ENCODE measurements around the gene FARSA.
"Not testable (repeated sequence)": the region's sequence is repeated elsewhere in the genome, so short reads cannot be mapped to it uniquely, and the experiment has no call there.

Gene FARSA

GRCh38 chr19:12965812-12966135 lies 32.3 kb upstream of the FARSA start:
- ChIA-PET POLR2A (interaction anchor here (0.8 kb wide), 2 partner anchors 9 to 75 kb away, joined by 3 read pairs; partner anchors contain the start of genes GADD45GIP1 and GCDH), CTCF (interaction anchor here (0.6 to 7.2 kb wide), 85 partner anchors 11 to 764 kb away, joined by 3 to 129 read pairs (median 6); partner anchors contain the start of genes CALR, DNASE2, FARSA and GADD45GIP1)
- TF ChIP-seq, protein P1, sequence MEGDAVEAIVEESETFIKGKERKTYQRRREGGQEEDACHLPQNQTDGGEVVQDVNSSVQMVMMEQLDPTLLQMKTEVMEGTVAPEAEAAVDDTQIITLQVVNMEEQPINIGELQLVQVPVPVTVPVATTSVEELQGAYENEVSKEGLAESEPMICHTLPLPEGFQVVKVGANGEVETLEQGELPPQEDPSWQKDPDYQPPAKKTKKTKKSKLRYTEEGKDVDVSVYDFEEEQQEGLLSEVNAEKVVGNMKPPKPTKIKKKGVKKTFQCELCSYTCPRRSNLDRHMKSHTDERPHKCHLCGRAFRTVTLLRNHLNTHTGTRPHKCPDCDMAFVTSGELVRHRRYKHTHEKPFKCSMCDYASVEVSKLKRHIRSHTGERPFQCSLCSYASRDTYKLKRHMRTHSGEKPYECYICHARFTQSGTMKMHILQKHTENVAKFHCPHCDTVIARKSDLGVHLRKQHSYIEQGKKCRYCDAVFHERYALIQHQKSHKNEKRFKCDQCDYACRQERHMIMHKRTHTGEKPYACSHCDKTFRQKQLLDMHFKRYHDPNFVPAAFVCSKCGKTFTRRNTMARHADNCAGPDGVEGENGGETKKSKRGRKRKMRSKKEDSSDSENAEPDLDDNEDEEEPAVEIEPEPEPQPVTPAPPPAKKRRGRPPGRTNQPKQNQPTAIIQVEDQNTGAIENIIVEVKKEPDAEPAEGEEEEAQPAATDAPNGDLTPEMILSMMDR (IDR thresholded peaks at IDR 0.05; ENCODE audit: control extremely low read depth, extremely low read depth, low read depth, missing control alignments): no peak
- no peak for DNase-seq (ENCODE audit: extremely low spot score)

DNA sequence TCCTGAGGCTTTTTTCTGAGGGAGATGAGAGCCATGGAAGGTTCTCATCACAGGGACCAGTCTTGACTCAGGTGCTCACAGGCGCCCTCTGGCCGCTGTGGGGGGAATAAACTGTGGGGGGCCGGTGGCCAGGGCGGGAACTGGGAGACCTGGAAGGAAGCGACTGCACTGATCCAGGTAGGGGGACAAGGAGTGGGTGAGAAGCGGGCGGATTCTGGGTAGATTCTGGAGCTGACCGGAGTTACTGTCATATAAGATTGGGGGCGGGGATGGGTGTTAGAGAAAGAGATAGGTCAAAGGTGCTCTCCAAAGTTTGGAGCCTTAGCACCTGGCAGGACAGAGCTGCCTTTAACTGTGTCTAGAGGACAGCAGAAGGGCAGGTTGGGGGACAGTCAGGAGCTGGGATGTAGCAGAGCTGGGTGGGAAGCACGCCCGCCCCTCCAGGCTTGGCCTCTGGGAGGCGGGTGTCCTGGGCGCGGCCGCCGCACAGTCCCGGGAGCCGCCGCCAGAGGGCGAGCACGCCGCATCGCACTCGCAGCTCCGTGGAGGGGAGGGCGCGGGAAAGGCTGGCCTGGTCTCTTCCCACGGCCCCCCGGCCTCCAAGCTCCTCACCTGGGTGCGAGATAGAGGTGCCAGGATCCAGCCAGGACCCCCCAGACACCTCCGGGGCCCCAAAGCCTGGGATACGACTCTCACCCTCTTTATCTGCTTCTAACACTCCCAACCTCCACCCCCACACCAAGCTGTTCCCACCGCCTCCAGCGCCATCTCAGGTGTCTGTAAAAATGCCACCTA lies 31.7 kb upstream of the FARSA start:
- DNase-seq (ENCODE audit: extremely low spot score): peak; percentile 88
- POLR2A ChIA-PET: interaction anchor here (0.8 kb wide), 2 partner anchors 8 to 74 kb away, joined by 3 read pairs; partner anchors contain the start of genes GADD45GIP1 and GCDH
- TF ChIP-seq, protein P1 (IDR thresholded peaks at IDR 0.05; ENCODE audit: control extremely low read depth, extremely low read depth, low read depth, missing control alignments): peak; percentile 99
- CTCF ChIA-PET: interaction anchor here (0.6 to 7.2 kb wide), 88 partner anchors 11 to 764 kb away, joined by 3 to 129 read pairs (median 6); partner anchors contain the start of genes CALR, DNASE2, FARSA and GADD45GIP1

DNA sequence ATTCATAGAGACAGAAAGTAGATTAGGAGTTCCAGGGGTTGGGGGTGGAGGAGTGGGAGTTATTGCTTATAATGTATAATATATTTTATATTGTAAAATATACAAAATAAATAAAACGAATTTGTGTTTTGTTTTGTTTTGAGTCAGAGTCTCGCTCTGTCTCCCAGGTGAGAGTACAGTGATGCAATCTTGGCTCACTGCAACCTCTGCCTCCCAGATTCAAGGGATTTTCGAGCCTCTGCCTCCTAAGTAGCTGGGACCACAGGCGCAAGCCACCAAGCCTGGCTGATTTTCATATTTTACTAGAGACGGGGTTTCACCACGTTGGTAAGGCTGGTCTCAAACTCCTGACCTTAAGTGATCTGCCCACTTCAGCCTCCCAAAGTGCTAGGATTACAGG lies 26.0 kb upstream of the FARSA start:
- TF ChIP-seq, protein P1 (IDR thresholded peaks at IDR 0.05; ENCODE audit: control extremely low read depth, extremely low read depth, low read depth, missing control alignments): no peak
- POLR2A ChIA-PET: no interaction called here
- CTCF ChIA-PET: interaction anchor here (1.0 to 1.2 kb wide), 2 partner anchors 74 to 135 kb away, joined by 4 read pairs; no protein-coding TSS in a partner anchor
- DNase-seq (ENCODE audit: extremely low spot score): no peak

DNA sequence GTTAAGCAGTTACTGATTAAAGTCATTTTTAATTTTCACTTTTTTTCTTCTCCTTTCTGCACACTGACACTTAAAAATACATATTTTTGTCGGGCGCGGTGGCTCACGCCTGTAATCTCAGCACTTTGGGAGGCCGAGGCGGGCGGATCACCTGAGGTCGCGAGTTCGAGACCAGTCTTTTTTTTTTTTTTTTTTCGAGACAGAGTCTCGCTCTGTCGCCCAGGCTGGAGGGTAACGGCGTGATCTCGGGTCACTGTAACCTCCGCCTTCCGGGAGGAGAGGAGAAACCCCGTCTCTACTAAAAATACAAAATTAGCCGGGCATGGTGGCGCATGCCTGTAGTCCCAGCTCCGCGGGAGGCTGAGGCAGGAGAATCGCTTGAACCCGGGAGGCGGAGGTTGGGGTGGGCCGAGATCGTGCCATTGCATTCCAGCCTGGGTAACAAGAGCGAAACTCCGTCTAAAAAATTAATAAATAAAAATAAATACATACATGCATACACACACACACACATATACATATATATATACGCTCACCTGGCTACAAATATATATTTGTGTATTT lies 24.0 kb upstream of the FARSA start:
- not testable (repeated sequence) for DNase-seq (ENCODE audit: extremely low spot score)
- POLR2A ChIA-PET: interaction anchor here (1.0 to 1.8 kb wide), 2 partner anchors 8 to 11 kb away, joined by 3 to 7 read pairs; no protein-coding TSS in a partner anchor
- CTCF ChIA-PET: interaction anchor here (1.6 to 6.7 kb wide), 2 partner anchors 7 to 20 kb away, joined by 6 to 56 read pairs; no protein-coding TSS in a partner anchor

DNA sequence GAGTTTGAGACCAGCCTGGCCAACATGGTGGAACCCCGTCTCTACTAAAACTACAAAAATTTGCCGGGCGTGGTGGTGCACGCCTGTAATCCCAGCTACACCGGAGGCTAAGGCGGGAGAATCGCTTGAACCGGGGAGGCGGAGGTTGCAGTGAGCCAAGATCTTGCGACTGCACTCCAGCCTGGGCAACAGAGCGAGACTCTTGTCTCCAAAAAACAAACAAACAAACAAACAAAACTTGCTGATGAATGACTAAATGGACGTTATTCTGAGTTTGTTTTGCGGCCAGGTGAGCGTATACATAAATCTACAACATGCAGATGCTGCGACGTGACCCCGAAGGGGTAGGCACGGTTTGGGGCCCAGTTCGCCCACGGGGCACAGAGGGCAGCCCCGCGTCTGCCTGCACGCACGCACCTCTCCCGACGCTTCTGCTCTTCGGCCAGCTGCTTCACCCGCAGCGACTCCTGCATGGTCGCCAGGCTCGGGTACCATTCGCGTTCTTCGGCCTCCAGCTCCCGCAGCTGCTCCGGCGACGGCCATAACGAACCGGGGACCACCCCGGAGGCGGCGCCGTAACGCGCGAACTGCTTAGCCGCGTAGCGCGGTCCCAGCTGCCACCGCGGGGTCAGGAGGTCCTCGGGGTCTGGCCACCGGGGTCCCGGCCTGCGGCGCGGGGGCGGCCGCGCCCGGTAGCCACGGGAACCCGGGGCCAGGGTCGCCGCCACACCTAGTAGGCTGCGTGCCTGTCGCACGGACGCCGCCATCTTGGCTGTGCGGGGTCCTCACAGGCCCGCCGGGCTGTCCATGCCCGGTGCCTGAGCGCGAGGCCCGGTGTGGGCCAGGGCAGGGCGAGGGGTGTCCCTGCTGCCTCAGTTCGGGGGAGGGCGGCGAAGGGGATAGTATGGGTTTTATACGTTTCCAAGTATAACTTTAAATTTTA lies 23.2 kb upstream of the FARSA start, which contains the start of gene GADD45GIP1:
Gene GADD45GIP1, minus strand, starts transcription at position 778 of the 943 bp plus-strand sequence. Its CDS starts 11 bp downstream, at position 767.
- ChIA-PET POLR2A (interaction anchor here (0.6 to 1.8 kb wide), 3 partner anchors 9 to 196 kb away, joined by 3 to 7 read pairs (median 3); no protein-coding TSS in a partner anchor), CTCF (interaction anchor here (1.6 to 6.7 kb wide), 2 partner anchors 8 to 20 kb away, joined by 6 to 56 read pairs; no protein-coding TSS in a partner anchor)
- DNase-seq (ENCODE audit: extremely low spot score): peak; percentile 88
- TF ChIP-seq, protein P1 (IDR thresholded peaks at IDR 0.05; ENCODE audit: control extremely low read depth, extremely low read depth, low read depth, missing control alignments): no peak

- no peak for DNase-seq (ENCODE audit: extremely low spot score)
- CTCF ChIA-PET: interaction anchor here (1.1 to 6.7 kb wide), 3 partner anchors 9 to 138 kb away, joined by 3 to 56 read pairs (median 6); no protein-coding TSS in a partner anchor
- TF ChIP-seq, protein P1 (IDR thresholded peaks at IDR 0.05; ENCODE audit: control extremely low read depth, extremely low read depth, low read depth, missing control alignments): no peak
- POLR2A ChIA-PET: interaction anchor here (1.8 kb wide), 1 partner anchor 10 kb away, joined by 7 read pairs; no protein-coding TSS in a partner anchor
Observed at GRCh38 chr19:12955996-12956395, 22.5 kb upstream of the FARSA start.

DNA sequence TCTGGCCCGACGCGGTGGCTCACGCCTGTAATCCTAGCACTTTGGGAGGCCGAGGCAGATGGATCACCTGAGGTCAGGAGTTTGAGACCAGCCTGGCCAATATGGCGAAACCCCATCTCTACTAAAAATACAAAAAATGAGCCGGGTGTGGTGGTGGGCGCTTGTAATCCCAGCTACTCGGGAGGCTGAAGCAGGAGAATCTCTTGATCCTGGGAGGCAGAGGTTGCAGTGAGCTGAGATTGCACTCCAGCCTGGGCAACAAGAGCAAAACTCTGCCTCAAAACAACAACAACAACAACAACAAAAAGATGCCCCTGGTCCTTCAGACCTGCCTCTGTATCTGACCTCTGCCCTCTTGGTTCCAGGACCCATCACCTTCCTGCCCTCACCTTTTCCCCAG lies 22.1 kb upstream of the FARSA start:
- ChIA-PET CTCF (interaction anchor here (1.1 to 6.7 kb wide), 3 partner anchors 9 to 139 kb away, joined by 3 to 56 read pairs (median 6); no protein-coding TSS in a partner anchor), POLR2A (interaction anchor here (1.8 kb wide), 1 partner anchor 9 kb away, joined by 7 read pairs; no protein-coding TSS in a partner anchor)
- not testable (repeated sequence) for DNase-seq (ENCODE audit: extremely low spot score)

All from GM10248 (cell line).